ENCODE measurements around the gene FLYWCH1.

GRCh38 chr16:2977440-2977839 is 65.7 kb downstream of the FLYWCH1 start:
- TF ChIP-seq CTCF (IDR thresholded peaks at IDR 0.05) (no peak), EZH2phosphoT487 (IDR thresholded peaks at IDR 0.05) (no peak)
